PC-3 (cell line): ENCODE measurements around the gene CEP104.

Experiments
- CTCF ChIP-seq: fragments of 300-600 bp; sonication (generic); conservative IDR thresholded peaks from 2 replicates; pipeline ENCODE4 v1.5.1; 2017; ENCODE audit warnings: antibody characterized with exemption, low read depth, mild to moderate bottlenecking, low read length
- EZH2 ChIP-seq: fragments of 300-600 bp; sonication (generic); IDR thresholded peaks from one replicate; pipeline ENCODE4 v1.6.1; 2017; ENCODE audit warnings: antibody characterized with exemption, mild to moderate bottlenecking, low read length; ENCODE audit not compliant: unreplicated experiment

GRCh38 chr1:3880429-3881192 lies 23.6 kb upstream of the CEP104 start:
- TF ChIP-seq EZH2 (no peak), CTCF (no peak)
